ENCODE results near the gene BCAR1.
"Not testable (repeated sequence)": the region's sequence is repeated elsewhere in the genome, so short reads cannot be mapped to it uniquely, and the experiment has no call there.

BCAR1 gene

GRCh38 chr16:75256696-75257343 lies 5.4 kb upstream of the BCAR1 start:
- no peak for DNase-seq (ENCODE audit: extremely low read depth in 1 of 2, low read depth in 1 of 2)

DNA sequence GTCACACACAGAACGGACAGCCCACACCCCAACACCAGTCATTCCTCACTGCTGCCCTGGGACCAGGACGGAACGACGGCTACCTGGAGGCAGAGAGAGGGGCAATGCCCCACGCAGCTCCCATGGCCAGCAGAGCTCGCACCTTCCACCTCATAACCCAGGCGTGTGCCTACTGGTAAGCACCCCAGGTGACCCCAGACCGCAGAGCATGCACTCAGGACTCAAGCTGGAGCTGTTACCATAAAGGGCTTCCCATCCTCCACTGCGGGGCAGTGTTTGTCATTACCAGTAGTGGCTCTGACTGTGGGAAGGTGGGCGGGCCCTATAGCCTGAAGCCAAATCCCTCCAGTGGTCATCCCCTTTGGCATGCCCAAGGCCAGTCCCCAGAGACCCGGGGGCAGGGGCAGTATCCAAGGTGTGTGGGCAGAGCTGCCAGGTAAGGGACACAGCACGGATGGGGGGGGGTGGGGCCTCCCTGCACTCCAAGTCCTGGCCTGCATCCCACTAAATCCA lies 4.7 kb upstream of the BCAR1 start:
- no peak for DNase-seq (ENCODE audit: extremely low read depth in 1 of 2, low read depth in 1 of 2)

DNA sequence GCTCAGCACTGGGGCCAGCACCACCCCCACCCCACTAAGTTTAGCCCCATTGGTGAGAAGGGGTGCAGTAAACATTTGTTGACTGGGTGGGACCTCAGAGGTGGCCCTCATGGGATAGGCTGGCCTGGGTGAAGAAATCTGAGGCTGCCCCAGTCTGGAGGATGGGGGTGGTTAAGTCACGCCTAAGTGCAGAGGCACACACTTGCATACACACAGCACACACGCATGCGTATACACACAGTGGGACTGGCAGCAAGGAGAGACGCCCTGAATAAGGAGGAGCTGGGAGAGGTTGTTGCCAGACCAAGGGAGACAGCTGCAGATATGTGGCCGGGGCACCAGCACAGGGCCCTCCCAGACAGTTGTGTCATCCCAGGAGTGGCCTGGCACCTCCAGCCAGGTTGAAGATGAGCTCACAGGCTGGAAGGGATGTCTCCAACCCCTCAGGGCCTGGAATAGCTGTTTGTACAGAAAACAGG lies 3.0 kb upstream of the BCAR1 start:
- no peak for DNase-seq (ENCODE audit: extremely low read depth in 1 of 2, low read depth in 1 of 2)

DNA sequence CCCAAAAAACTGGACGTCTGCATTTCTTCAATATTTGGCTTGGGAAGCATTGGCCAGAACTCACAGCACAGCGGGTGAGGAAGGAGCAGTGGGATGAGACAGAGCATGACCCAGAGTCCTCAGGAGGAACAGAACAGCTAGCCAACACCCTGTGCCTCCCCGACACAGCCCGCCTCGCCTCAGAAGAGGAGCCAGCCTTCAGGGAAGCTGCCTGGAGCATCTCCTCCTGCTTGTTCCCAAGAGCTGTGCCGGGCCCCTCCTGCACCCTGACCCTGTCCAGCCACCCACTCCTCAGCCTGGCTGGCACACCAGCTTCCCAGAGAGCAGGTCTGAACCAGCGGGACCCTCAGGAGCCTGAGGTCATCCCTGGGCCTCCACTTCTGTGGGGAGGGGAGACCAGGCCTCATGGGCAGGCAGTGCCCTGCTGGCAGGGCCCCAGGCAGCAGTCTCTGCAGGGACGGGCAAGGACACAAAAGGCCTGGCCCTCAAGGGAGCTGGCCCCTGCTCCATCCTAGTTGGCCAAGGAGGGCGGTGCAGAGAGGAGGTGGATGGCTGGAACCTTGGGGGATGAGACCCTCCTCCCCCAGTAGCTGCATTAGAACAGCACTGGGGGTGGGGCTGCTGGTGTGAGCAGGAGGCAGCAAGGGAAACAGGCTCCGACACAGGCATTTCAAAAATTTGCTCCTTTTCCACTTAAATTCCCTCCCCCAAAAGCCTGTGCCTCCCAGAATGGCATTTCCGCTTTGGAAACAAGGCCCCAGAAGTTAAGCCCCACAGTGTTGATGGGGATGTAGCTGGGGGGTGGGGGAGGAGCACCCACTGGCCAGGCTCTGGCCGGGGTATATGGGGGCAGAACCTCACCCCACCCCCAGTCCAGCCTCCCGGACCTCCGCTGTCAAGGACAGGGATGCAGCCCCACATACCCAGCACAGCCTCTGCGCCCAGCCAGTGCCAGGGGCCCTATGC lies 1.8 kb upstream of the BCAR1 start:
- DNase-seq (ENCODE audit: extremely low read depth in 1 of 2, low read depth in 1 of 2): no peak

DNA sequence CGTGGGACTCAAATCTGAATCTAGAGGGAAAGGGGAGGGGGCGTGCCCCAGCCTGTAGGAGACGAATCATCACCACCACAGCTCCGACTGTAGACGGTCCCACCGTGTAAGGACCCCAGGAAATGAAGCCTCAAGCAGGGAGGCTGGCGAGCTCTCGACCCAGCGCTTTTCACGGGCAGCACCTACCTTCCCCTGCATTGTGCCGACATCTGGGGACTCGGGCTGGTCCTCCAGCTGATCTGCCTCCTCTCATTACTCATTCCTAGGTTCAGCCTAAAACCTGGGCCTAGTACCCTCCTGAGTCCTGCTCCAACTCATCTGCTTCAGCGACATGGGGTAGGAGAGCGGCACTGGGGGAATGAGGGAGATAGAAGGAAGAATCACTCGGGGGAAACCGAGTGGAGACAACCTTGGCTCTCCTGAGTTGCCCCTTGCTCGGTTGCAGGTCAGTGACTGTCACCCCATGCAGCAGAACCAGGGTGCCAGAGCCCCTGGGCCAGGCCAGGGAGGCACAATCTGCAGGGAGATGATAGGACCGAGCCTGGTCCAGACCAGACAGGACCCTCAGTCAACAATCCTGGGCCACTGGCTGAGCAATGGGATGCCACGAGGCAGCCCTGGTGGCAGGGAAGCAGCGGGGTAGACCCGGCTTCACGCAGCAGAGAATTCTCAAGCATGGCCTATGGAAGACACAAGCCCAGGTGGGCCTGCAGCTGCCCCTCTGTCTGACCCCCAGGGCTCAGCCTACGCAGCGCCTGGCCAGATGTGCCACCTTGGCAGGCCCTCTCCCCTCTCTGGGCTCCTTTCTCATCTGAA lies 833 bp upstream of the BCAR1 start:
- DNase-seq (ENCODE audit: extremely low read depth in 1 of 2, low read depth in 1 of 2): no peak

DNA sequence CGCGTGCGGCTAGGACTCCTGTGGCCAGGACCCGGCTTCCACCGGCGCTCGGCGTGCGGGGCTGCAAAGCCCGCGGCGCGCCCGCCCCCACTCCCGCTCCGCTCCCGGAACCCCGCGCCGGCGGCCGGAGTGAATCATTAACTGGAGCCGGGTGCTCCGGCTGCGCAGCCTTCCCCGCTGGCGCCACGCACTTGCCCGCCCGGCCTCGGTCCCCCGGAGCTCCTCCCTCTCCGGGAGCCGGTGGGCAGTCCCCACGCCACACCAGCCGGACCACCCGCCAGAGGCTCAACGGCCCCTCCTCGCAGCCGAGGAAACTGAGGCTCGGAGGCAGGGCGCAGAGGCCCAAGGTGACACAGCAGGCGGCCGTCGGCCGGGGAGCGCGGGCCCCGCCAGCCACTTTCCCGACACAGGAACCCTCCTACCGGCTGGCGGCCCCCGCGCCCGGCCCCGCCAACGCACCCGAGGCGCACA lies 580 bp downstream of the BCAR1 start:
- no peak for DNase-seq (ENCODE audit: extremely low read depth in 1 of 2, low read depth in 1 of 2)

DNA sequence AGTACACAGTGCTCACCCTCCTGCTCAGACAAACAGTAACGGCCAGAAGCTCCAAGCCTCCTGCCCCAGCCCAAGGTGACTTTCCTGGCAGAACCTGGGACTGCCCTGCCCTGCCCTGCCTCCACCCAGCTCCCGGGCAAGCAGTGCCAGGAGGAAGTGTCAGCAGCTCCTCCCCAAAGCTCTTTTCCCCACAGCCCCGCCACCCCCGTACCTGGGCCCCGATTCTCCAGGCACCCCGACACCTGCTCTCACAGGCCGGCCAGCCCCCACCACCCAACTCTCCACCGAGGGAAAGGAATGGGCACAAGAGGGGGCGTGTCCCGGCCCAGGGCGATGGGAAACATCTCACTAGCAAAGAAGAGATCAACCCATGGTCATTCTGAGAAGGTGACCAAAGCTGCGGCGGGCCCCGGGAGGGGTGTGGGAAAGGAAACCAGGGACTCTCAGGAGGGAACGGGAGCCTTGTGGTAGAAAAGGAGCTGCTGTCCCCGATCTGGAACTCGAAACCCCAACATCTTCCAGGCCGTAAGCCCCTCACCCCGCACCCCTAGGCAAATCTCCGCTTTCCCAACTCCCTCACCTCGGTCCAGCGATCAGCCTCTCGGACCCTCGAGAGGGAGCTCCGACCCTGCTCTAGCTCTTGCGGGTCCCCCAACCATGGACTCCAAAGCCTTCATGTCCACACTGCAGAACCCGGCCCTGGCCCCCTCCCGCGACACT lies 1.2 kb downstream of the BCAR1 start:
- DNase-seq (ENCODE audit: extremely low read depth in 1 of 2, low read depth in 1 of 2): no peak

DNA sequence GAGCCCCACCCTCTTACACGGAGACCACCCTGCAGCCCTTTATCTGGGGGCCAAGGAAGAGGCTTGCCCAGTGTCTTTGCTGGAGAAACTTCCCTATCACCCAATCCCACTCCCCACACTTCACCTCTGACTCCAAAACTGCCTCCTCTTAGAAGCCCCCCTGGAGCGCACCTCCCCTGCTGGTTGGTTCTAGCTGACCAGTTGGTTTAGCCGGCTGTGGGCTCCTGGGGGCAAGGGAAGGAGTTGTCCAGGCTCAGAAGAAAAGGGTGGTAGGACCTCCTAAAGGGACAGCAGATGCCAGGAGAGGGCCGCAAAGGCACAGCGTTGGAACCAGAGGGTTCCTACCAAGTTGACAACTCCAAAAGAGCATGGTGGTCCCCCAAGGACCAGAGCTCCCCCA lies 2.0 kb downstream of the BCAR1 start:
- DNase-seq (ENCODE audit: extremely low read depth in 1 of 2, low read depth in 1 of 2): no peak

- no peak for DNase-seq (ENCODE audit: extremely low read depth in 1 of 2, low read depth in 1 of 2)
Measured at GRCh38 chr16:75248536-75249380, 2.7 kb downstream of the BCAR1 start.

- no peak for DNase-seq (ENCODE audit: extremely low read depth in 1 of 2, low read depth in 1 of 2)
Measured at GRCh38 chr16:75248142-75248535, 3.3 kb downstream of the BCAR1 start.

DNA sequence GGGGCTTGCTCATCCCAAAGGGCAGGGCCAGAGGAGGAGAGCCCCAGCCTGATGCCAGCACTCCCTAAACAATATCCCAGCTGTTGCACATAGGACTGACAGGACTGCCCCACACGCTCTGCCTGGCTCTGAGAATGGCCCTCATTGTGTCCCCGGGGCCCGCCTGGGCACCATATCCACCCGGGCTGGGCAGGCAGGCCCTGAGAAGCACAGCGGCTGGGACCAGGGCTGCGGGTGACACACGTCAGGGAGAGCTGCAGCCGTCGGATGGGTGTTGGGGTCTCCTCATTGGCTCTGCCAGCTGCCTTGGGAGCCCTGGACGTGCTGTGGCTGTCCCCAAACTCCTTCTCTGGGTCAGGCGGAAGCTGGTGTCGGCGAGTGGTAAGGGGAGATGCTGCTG lies 4.2 kb downstream of the BCAR1 start:
- no peak for DNase-seq (ENCODE audit: extremely low read depth in 1 of 2, low read depth in 1 of 2)

- no peak for DNase-seq (ENCODE audit: extremely low read depth in 1 of 2, low read depth in 1 of 2)
Measured at GRCh38 chr16:75246504-75247205, 4.8 kb downstream of the BCAR1 start.

GRCh38 chr16:75244844-75245758 lies 6.3 kb downstream of the BCAR1 start:
- DNase-seq (ENCODE audit: extremely low read depth in 1 of 2, low read depth in 1 of 2): no peak

DNA sequence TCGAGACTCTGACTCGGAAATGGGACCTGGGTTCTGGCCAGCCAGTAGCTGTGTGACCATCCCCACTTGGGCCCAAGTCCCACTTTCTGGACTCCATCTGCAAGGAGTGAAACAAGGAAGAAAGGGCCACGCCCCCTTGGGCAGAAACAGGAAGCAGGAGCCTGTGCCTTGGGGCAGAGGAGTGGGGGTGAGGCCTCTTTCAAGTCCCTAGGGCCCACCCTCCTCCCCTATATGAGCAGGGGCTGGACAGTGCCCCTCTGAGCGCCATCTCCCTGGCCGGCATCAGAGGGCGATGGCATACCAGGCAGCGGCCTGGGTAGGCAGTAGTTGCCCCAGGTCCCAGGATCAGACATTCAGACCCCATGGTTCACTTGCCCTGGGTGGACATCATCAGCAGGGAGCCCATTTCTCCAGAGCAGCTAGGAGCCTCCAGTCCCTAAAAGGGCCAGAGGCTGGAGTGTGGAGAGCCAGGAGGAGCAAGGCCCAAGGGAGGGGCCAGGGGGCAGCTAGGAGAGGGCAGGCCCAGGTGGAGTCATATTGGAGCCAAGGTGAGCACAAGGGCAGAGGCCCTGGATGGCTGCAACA lies 7.1 kb downstream of the BCAR1 start:
- DNase-seq (ENCODE audit: extremely low read depth in 1 of 2, low read depth in 1 of 2): no peak

DNA sequence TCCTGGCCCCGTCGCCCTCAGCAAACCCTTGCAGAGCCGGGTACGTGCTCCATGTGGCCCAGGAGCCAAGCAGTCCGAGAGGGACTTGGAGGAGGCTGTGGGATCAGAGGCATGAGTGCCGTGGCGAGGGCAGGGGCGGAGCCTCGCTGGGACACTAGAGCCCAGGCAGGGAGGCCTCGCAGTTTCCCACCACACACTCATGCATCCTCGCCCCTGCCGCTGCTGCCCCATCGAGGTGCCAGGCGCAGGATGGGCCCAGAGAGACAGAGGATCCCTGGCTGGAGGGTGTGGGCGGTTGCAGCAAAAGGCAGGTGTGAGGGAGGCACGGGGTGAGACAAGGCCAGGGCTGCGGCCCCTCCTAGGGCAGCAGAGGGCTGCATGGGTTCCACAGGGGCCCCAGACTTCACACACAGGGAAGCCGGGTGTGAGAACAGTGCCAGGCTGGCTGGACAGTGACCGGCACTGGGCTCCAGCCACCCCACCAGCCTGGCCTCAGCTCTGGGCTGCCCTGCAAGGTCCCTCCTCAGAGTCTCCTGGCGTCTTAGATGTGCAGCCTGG lies 7.7 kb downstream of the BCAR1 start:
- DNase-seq (ENCODE audit: extremely low read depth in 1 of 2, low read depth in 1 of 2): no peak

DNA sequence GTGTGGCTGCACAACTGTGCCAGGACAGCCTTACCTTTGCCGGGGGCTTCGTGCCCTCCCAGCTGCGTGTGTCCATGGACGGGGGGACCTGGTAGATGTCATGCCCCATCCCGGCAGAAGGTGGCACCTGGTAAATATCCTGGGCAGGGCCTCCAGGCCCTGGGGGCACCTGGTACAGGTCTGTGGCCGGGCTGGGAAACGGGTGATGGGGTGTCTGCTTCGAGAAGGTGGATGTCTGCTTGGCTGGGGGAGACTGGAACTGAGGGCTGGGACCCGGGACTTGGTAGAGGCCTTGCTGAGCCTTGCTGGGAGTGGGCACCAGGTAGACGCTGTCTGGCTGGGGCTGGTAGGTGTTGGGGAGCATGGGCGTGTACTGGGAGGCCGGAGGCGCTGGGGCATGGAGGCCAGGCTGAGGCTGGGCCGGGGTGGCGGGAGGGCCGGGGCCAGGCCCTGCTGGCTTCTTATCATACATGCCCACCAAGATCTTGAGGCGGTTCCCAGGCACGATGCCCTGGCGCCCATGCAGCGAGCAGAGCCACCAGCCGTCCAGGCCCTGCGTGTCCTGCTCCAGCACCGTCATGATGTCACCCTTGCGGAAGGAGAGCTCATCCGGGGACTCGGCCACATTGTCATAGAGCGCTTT lies 8.9 kb downstream of the BCAR1 start:
- DNase-seq (ENCODE audit: extremely low read depth in 1 of 2, low read depth in 1 of 2): not testable (repeated sequence)

- no peak for DNase-seq (ENCODE audit: extremely low read depth in 1 of 2, low read depth in 1 of 2)
Measured at GRCh38 chr16:75241955-75242354, 9.5 kb downstream of the BCAR1 start.
